GDM1 (cell line): ENCODE results near the gene SND1.
"Not testable (repeated sequence)": the region's sequence is repeated elsewhere in the genome, so short reads cannot be mapped to it uniquely, and the experiment has no call there.

Source experiments
- DNase-seq: peaks from one replicate; lab custom pipeline; 2025; lab: John Stamatoyannopoulos, UW

Gene SND1

DNA sequence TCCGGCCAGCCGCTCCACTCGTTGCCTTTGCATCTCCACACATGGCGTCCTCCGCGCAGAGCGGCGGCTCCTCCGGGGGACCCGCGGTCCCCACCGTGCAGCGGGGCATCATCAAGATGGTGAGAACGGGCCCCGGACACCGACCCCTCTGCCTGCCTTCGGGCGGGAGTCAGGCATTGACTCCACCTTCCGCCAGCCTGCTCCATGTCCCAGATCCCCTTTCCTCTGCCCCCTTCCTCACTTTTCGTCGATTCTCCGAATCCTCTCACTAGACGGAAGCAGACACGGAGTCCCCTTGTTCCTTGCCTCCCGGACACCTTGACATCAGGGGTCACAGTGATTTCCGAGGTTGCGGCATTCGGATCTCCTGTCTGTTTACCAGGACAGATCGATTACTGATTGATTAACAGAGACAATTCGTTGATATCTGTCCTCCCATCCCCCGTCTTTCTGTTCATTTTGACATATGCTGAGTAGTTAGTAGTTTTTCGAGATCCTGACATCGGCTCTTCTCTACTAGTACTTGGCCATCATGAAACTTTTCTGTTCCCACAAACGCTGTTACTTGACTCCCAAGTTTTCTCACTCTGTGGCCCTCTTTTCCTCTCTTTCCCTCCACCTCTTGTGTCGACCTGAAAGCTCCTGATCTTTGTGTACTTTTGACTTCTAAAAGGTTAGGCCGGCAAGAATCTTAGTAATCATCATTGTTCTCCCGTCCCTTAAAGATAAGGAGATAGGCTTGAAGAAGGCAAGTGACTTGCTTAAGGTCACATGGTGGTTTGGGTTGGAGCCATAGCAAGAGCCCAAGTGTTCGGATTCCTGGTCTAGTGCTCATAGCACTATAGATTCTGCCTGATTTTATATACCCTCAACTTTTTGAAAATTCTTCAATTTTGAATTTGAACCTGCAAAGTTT lies 597 bp downstream of the SND1 start:
- no peak for DNase-seq

DNA sequence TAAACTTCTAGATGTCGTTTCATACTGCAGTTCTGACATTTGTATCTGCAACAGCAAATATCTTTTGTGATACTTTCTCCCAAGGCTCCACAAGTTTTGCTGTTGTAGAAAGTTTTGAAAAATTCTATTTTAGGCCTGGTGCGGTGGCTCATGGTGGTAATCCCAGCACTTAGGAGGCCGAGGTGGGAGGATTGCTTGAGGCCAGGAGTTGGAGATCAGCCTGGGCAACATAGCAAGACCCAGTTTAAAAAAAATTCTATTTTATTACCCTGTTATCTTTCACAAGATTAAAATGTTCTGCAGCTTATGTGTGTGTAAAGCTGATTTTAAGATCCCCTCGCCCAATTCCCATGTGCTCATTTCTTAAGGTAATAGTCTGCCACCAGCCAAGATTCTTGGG lies 1.4 kb downstream of the SND1 start:
- DNase-seq: no peak

DNA sequence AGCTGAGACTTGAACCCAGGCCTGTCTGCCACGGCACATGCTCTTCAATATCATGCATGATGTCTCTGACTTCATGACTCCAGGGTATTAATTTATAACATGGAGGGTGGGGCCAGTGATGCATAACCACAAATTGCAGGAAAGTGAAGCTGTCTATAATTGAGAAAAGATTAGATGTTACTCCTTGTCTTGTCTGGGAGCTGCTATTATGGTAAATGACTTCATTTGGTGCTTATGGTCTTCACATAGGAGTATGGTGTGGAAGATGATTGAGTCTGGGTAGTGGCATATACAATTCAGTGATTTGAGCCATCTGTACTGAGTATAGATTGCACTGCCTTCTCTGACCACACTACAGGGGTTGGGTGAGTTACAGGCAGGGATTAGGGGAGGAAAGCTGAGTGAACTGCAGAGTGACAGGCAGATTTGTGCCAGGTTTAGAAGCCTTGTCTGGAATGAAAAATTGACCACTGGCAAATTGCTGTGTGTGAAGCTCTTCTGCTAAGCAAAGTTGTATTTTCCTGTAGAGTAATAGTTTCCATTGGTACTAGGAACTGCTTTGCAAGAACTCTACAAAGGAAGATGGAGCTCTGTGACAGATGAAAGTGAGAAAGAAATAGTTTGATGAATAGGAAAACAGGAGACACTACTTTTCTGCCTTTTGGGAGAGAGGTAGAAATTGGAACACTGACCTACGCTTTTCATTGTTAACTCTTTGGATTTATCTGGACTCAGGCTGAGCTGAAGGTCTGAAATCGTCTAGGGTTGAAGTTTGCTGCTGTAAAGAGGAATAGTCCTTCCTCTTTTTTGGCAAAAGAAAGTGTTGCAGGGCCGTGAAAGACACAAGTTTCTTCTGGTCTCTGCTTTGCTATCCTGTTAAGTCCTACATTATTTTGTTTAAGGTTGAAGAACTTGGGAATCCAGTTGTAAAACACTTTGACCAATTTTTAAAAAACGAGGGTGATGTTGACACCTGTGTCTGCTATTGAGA lies 2.7 kb downstream of the SND1 start:
- DNase-seq: no peak

DNA sequence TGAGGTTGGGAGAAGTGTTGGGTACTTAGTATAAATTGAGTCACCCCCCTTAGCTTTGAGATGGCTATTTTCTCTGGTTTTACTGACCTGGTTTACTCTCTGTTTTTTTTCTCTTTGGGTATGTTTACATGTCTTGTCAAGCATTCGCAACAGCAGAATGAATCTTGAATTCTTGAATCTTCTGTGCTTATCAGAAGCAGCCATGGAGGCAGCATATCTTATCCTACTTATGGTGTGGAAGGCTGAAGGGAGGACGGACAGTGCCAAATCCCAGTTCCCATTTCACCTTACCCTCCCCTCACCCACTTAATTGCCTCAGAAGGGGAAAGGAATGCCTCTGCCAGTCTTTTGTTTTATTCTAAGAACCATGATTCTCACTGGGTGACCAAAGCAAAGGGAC lies 3.7 kb downstream of the SND1 start:
- DNase-seq: no peak

DNA sequence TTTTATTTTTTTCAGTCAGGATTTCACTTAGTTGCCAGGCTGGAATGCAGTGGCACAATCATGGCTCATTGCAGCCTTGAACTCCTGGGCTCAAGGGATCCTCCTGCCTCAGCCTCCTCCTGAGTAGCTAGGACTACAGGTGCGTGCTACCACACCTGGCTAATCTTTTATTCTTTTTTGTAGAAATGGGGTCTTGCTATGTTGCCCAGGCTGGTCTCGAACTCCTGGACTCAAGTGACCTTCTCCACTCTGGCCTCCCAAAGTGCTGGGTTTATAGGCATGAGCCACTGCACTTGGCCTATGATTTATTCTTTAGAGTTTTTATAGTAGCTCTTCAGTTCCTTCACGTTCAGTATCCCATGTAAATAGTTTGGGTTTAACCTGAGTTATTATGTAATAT lies 5.5 kb downstream of the SND1 start:
- DNase-seq: no peak

DNA sequence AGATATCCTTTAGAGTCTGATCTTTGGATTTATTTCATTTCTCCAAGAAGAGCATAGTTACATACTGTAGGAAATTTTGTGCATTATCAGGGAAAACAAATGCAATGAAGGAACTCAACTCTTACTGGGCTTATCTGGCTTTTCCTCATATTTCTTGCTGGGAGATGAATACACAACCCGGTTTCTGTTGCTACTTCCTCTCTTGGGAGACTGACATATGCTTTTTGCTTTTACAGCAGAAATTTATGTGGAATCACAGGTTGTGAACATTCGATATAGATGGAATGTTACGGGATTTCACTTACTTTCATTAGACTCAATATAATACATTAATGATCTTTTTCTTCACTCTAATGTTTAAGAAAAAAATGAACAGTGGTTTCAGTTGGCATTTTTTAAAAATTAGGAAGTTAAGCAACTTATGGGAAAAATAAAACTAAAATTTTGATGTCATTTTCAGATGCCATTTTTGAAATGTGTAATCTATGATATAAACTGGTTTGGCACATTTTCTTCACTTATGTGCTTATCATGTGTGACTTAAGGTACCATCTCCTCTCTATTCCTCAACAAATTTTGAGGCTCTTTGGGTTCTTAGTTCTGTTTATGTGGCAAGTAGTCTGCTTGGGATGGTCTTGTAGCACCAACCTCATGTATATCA lies 7.1 kb downstream of the SND1 start:
- DNase-seq: no peak

DNA sequence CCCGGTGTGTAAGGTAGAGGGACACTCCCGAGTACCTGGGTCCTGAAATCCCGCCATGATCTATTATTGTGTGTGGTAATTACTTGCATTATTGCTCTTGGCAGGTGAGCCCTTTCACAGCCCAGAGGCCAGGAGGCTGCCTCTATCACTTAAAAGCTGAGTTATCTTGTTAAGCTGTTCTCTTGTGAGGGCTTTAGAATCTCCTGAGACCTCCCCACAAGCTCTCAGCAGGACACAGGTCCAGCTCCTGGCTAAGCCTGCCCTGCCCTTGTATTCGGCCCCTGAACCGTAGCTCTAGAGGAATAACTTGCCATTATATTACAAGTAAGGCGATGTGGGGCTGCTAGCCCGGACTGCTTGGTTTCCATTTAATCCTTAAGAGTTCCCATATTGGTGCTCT lies 13.9 kb downstream of the SND1 start:
- DNase-seq: no peak

DNA sequence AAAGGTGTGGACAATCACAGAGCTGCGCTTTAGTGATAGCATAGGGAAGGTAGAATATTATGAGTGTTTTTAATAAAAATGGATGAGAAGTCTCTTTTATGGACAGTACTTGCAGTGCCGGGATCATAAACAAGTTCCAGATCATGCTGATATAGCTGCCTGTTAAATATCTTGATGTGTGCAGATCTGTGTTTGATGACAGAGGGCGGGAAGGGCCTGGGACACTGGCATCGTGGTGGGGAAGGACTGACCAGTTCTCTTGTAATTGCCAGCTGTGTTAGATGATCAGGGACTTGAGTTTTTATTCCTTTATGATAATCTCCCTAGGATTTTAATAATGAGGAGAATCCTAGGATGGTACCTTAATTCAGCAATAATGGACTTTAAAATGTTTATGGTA lies 14.6 kb downstream of the SND1 start:
- no peak for DNase-seq

DNA sequence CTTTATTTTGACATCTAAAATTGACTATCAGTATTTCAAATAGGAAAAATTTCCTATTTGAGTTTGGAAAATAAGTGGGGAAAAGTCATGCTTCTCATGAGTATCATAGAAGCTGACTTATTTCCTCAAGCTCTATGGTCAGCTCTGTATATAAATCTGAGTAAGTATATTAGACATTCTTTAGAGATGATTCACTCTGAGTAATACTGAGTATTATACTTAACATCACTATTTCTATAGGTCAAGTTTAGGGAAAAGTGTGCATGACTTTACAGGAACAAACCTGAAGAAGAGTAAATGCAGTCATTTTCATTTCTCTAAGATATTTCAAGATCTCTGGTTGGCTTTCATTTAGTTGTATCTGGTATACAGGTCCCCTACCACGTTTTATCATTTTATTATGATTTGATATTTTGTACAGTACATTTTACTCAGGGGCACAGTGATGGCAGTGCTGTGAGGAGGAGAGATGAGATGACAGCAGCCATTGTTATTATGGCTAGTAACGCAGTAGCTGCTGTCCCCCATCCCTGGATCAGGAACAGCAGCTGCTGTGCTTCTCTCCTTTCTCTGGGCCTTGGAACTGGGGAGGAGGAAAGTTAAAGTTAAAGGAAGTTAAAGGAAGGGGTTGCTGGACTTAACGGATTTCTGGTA lies 15.2 kb downstream of the SND1 start:
- no peak for DNase-seq

DNA sequence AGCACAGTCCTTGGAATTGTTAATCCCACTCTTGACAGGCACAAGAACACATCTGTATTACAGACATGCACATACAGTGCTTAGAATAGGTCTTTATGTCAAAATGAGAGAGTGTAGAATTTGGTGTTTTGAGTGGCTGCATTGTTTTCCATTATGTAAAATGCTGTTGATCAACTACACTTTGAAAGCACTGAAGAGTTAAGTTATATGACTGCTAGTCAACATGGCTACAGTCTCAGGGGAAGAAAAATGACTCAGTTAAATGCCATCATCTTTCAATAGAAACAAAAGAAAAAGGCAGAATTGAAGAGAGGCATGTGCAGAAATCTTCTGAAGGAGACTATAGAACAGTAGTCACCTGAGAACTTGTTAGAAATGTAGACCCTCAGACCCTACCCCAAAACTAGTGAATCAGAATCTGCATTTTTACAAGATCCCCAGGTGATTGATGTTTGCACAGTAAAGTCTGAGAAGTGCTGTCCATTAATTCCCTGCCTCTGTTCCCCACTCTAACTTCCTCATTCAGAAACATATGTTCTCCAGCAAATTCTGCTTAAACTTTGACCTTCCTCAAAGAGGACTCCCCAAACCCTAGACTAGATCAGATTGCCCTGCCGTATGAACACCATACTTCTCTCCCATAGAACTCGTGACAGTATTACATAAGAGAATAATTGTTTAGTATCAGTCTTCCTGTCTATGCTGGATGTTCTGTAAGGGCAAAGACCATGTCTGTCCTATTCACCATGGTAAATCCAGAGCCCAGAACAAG lies 16.0 kb downstream of the SND1 start:
- DNase-seq: no peak

DNA sequence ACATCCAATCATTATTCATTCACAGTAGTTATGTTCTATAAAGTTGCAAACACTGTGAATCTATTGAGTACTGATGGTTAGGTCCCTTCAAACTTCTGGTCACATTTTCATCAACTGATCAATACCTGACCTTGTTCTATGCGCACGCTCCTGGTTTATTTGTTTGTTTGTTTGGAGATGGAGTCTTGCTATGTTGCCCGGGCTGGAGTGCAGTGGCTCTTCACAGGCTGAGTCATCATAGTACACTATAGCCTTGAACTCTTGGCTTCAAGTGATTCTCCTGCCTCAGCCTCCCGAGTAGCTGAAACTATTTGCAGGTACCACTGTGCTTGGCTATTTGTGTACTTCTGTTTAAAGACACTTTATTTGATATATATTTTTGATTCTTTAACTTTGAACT lies 19.3 kb downstream of the SND1 start:
- DNase-seq: no peak

DNA sequence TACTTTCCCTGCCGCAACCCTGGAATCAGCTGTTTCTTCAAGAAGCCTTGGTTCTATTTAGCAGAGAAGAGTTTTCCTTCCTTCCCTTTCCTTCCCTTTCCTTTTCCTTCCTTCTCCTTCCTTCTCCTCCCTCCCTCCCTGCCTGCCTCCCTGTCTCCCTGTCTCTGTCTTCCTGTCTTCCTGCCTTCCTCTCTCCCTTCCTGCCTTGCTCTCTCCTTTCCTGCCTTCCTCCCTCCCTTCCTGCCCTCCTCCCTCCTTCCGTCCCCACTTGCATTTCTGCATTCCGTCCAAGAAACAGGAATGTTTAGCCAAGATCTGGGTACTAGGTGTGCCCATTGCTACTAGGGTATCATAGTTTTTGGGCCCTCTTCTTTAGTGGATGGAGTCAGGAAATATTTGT lies 21.9 kb downstream of the SND1 start:
- DNase-seq: no peak

DNA sequence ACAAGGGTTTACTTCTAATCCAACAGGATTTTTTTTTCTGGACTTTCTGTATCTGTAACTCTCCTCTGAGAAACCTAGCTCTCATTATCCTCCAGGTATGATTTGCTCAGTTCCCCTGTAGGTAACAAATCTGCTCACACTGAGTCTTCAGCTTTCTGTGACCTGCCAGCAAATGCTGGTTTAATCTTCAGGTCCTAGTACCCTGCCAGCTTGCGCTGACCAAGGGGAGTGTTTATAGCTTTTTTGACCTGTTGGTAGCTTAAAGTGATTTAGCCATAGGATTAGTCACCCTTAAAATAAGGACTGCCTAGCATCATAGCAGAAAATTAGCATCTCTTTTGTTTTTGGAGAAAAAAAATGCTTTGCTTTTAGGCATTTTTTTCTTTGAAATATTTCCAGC lies 22.4 kb downstream of the SND1 start:
- no peak for DNase-seq

DNA sequence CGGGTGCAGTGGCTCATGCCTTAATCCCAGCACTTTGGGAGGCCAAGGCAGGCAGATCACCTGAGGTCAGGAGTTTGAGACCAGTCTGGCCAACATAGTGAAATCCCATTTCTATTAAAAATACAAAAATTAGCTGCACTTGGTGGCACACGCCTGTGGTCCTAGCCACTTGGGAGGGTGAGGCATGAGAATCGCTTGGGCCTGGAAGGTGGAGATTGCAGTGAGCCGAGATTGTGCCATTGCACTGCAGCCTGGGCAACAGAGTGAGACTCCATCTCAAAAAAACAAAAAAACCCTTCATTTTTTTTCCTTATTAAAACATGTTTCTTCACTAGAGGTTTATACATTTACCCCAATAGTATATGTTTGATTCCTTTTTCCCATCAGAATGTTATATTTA lies 22.9 kb downstream of the SND1 start:
- not testable (repeated sequence) for DNase-seq

DNA sequence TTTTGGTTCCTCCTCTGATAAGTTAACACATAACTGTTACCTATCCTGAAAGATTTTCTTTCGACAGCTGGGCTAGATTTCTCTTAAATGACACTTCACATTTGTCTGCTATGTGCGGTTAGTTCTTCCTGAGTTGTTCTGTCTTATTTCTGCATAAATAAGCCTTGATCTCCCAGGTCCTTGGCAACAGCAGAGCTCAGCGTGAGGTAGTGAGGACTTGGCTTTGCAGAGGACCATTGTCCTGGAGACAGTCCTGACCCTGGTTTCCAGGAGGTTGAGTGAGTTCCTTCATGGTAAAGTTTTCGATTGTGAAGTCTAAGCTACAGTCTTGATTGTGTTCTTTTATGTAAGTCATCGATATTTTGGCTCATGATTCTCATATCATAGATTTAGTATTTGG lies 23.7 kb downstream of the SND1 start:
- DNase-seq: no peak

DNA sequence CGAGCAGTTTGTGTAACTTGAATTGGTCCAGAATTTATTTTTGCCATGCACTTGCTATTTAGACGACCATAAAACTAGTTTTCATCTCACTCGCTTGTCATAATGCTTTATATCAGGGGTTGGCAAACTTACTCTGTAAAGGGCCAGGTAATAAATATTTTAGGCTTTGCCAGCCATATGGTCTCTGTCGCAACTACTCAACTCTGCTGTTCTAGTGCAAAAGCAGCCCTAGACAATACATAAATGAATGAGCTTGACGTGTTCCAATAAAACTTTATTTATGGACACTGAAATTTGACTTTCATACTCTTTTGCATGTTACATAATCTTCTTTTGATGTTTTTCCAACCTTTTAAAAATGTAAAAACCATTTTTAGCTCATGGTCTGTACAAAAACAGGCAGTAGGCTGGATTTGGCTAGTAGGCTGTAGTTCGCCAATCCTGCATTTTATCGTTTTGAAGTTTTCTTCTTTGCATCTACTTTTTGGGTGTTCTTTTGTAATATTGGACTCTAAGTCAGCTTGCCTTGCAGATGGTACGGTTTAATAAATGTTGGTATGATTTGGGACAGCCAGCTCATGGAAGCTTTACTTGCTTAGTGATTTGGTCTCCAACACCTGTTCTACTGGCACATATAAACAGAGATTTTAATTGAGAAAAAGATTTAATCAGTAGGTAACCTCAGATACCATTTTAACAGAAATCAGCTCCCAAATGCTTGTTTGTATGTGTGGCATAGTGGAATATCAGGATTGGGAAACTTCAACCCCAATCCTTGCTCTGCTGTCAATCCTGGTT lies 25.6 kb downstream of the SND1 start:
- DNase-seq: no peak

DNA sequence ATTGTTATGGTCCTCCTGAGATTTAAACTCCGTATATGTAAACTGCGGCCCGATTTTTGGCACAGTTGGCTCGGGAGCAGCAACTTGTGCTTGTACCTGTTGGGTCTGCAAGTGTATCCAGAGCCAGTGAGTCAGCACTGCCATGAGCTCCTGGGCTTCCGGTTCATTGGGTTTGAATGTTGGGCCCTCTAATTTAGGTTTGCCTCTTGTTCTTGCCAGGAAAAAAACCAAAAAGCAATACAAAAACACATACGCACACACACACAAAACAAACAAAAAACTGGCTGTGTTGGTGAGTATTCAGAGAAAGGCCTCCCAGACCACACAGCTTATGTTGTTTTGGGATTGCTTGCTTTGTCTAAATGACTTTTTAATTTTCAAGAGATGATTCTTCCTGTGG lies 26.3 kb downstream of the SND1 start:
- no peak for DNase-seq

DNA sequence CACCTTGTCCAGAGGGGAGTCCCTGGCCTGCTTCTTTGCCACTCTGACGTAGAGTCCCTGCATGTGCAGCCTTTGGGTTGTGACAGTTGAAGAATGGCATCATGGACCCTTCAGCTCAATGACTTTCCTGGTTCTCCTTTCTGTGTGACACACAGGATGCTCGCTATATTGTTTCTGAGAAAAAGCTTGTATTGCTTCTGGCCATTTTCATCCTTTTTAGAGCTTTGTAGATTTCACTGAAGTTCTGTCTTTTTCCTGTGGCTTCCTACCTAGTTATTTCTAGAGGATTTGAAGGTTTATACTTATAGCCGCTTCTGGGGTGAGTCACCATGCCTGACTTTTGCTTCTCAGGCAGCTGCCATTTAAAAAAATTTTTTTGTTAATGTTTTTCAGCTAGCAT lies 27.0 kb downstream of the SND1 start:
- DNase-seq: no peak

DNA sequence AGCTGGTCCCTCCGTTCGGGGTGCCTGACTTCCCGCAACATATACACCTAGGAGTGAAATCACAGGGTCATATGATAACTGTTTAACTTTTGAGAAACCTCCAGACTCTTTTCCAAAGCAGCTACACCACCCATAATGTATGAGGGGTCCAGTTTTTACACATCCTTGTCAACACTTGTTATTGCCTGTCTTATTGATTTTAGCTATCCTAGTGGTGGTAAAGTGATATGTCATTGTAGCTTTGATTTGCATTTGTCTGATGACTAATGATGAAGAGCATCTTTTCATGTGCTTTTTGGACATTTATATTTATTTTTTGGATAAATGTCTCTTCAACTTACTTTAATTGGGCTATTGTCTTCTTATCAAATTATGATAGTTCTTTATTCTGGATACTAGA lies 29.0 kb downstream of the SND1 start:
- DNase-seq: no peak

DNA sequence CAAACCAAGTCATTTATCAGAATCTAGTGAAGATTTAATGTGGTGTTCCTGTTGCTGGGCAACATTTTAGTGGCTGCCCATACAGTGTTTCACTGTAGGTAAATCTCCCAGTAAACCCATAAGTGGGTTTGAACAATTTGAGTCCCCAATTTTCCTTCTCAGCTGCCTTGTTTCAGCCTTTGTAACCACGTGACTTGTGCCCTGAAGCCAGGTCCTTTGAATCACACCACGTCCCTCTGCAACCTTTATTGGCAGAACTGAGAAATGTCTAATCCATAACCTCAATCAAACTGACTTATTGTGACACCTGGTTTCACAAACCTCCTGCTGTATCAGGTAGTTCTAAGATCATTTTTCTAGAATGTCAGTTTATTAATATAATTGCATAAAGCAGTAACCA lies 30.1 kb downstream of the SND1 start:
- no peak for DNase-seq
